IMR-90 (cell line): ENCODE data around the gene SMOC1. TPM values are rescaled to one million over a fixed set of nuclear protein-coding genes. Genes with fewer than 3 reads are reported as not detected.

Source experiments
- ATAC-seq: fragments of 200-7000 bp; cut with Tn5 transposase; 2 replicates; pipeline ENCODE4 v1.9.1; 2020; ENCODE audit warnings: low read depth, mild to moderate bottlenecking, moderate library complexity
- BruUV-seq: library from RNA; stranded (reverse); fragments of 400-500 nt; replicated peaks from 2 replicates; lab custom pipeline; 2021; lab: Mats Ljungman, UMichigan
- CTCF ChIA-PET: fragments of 300-600 bp; formaldehyde crosslinking; extraction: SDS; loops from one replicate; lab custom pipeline; 2021; ENCODE audit warnings: antibody characterized with exemption; lab: Yijun Ruan, JAX
- POLR2A ChIA-PET: fragments of 300-600 bp; sonication (Branson Sonifier 250); formaldehyde crosslinking; loops from one replicate; lab custom pipeline; 2022; ENCODE audit warnings: antibody characterized with exemption; ENCODE audit not compliant: unreplicated experiment; lab: Charles Lee
- DNase-seq: peaks from one replicate; pipeline ENCODE4 v3.0.0; 2013
- H2AFZ ChIP-seq: replicated peaks from 2 replicates; pipeline ENCODE3; 2013; ENCODE audit warnings: low read length, mild to moderate bottlenecking; ENCODE audit not compliant: poor library complexity
- H2AK5ac ChIP-seq: 2 replicates; pipeline ENCODE4 v1.6.1; 2013; ENCODE audit warnings: low read depth, low read length, inconsistent platforms
- H2AK9ac ChIP-seq: replicated peaks from 2 replicates; pipeline ENCODE3; 2013; ENCODE audit warnings: mild to moderate bottlenecking, low read depth, low read length, moderate library complexity; ENCODE audit not compliant: poor library complexity
- H2BK120ac ChIP-seq: 2 replicates; pipeline ENCODE4 v1.6.1; 2013; ENCODE audit warnings: low read depth, low read length, inconsistent platforms
- H2BK15ac ChIP-seq: 3 replicates; pipeline ENCODE4 v1.6.1; 2013; ENCODE audit warnings: low read depth, low read length, inconsistent platforms
- H2BK20ac ChIP-seq: 2 replicates; pipeline ENCODE4 v1.6.1; 2013; ENCODE audit warnings: low read depth, mild to moderate bottlenecking, inconsistent platforms, low read length, moderate library complexity
- H2BK5ac ChIP-seq: 2 replicates; pipeline ENCODE4 v1.6.1; 2013; ENCODE audit warnings: mild to moderate bottlenecking, low read depth, low read length, inconsistent platforms; ENCODE audit not compliant: poor library complexity, severe bottlenecking
- H3K14ac ChIP-seq: replicated peaks from 2 replicates; pipeline ENCODE4 v1.6.1; 2013; ENCODE audit warnings: low read depth, low read length, inconsistent platforms
- H3K18ac ChIP-seq: 2 replicates; pipeline ENCODE4 v1.6.1; 2013; ENCODE audit warnings: low read depth, low read length, control low read depth
- H3K23ac ChIP-seq: 2 replicates; pipeline ENCODE4 v1.6.1; 2013; ENCODE audit warnings: low read depth, low read length, inconsistent platforms
- H3K27ac ChIP-seq: 2 replicates; pipeline ENCODE4 v1.5.1; 2013; ENCODE audit warnings: mild to moderate bottlenecking, control low read depth, low read length; ENCODE audit not compliant: insufficient read depth
- H3K27me3 ChIP-seq: 2 replicates; pipeline ENCODE4 v1.6.1; 2013; ENCODE audit warnings: low read length; ENCODE audit not compliant: control insufficient read depth, insufficient read depth
- H3K36me3 ChIP-seq: 2 replicates; pipeline ENCODE4 v1.6.1; 2013; ENCODE audit warnings: low read length, mixed read lengths; ENCODE audit not compliant: control insufficient read depth, insufficient read depth
- H3K4ac ChIP-seq: 2 replicates; pipeline ENCODE4 v1.6.1; 2013; ENCODE audit warnings: low read depth, low read length, inconsistent platforms
- H3K4me1 ChIP-seq: 2 replicates; pipeline ENCODE4 v1.6.1; 2013; ENCODE audit warnings: low read length, mixed read lengths; ENCODE audit not compliant: control insufficient read depth, insufficient read depth
- H3K4me2 ChIP-seq: 2 replicates; pipeline ENCODE4 v1.6.1; 2013; ENCODE audit warnings: low read depth, mild to moderate bottlenecking, control low read depth, low read length, moderate library complexity
- H3K4me3 ChIP-seq: 2 replicates; pipeline ENCODE4 v1.5.1; 2013; ENCODE audit warnings: low read depth, mild to moderate bottlenecking, control low read depth, low read length, moderate library complexity; ENCODE audit not compliant: insufficient read depth
- H3K56ac ChIP-seq: 2 replicates; pipeline ENCODE4 v1.6.1; 2013; ENCODE audit warnings: low read length, inconsistent platforms; ENCODE audit not compliant: insufficient read depth; ENCODE audit errors: extremely low read depth
- H3K79me1 ChIP-seq, 2 experiments: 2 replicates each; pipeline ENCODE4 v1.6.1; 2013; ENCODE audit warnings: low read length in 2 of 2, inconsistent platforms in 1 of 2, low read depth in 1 of 2
- H3K9ac ChIP-seq: 2 replicates; pipeline ENCODE4 v1.6.1; 2013; ENCODE audit warnings: low read depth, low read length, control low read depth
- H3K9me1 ChIP-seq: 2 replicates; pipeline ENCODE4 v1.6.1; 2013; ENCODE audit warnings: low read length, inconsistent platforms; ENCODE audit not compliant: insufficient read depth
- H3K9me3 ChIP-seq: 2 replicates; pipeline ENCODE4 v1.6.1; 2013; ENCODE audit warnings: low read length; ENCODE audit not compliant: control insufficient read depth, insufficient read depth
- H4K20me1 ChIP-seq: 2 replicates; pipeline ENCODE4 v1.6.1; 2013; ENCODE audit warnings: low read length, inconsistent platforms; ENCODE audit not compliant: insufficient read depth
- H4K5ac ChIP-seq: 2 replicates; pipeline ENCODE4 v1.6.1; 2013; ENCODE audit warnings: mild to moderate bottlenecking, low read depth, low read length, control low read depth
- H4K8ac ChIP-seq, 2 experiments: 2 replicates each; pipeline ENCODE4 v1.6.1; 2013; ENCODE audit warnings: low read depth in 2 of 2, low read length in 2 of 2, control low read depth in 1 of 2, inconsistent platforms in 1 of 2
- H4K91ac ChIP-seq: 2 replicates; pipeline ENCODE4 v1.6.1; 2013; ENCODE audit warnings: low read depth, low read length, inconsistent platforms; ENCODE audit not compliant: insufficient read depth
- BHLHE40 ChIP-seq: fragments of 150-350 bp; IDR thresholded peaks from 2 replicates; pipeline ENCODE4 v1.6.1; 2016; ENCODE audit warnings: mild to moderate bottlenecking, low read depth, low read length
- CEBPB ChIP-seq: IDR thresholded peaks from 2 replicates; pipeline ENCODE4 v1.6.1; 2012; ENCODE audit warnings: low read depth, low read length, improper control_type of control experiment
- CHD1 ChIP-seq: IDR thresholded peaks from 2 replicates; pipeline ENCODE4 v1.6.1; 2012; ENCODE audit warnings: low read depth, low read length, improper control_type of control experiment
- FOS ChIP-seq: fragments of 150-350 bp; IDR thresholded peaks from 2 replicates; pipeline ENCODE4 v1.6.1; 2016; ENCODE audit warnings: low read depth, low read length
- MAFK ChIP-seq: IDR thresholded peaks from 2 replicates; pipeline ENCODE4 v1.6.1; 2012; ENCODE audit warnings: low read depth, low read length, improper control_type of control experiment
- MAZ ChIP-seq: IDR thresholded peaks from 2 replicates; pipeline ENCODE4 v1.6.1; 2012; ENCODE audit warnings: low read depth, mild to moderate bottlenecking, low read length, improper control_type of control experiment, moderate library complexity, borderline replicate concordance
- MXI1 ChIP-seq: IDR thresholded peaks from 2 replicates; pipeline ENCODE4 v1.6.1; 2012; ENCODE audit warnings: low read depth, mild to moderate bottlenecking, low read length, moderate library complexity, borderline replicate concordance
- POLR2A ChIP-seq: IDR thresholded peaks from 2 replicates; pipeline ENCODE4 v1.6.1; 2012; ENCODE audit warnings: mild to moderate bottlenecking, low read depth, low read length
- RAD21 ChIP-seq: IDR thresholded peaks from 2 replicates; pipeline ENCODE4 v1.6.1; 2012; ENCODE audit warnings: low read length, improper control_type of control experiment
- RFX5 ChIP-seq: IDR thresholded peaks from 2 replicates; pipeline ENCODE4 v1.8.0; 2012; ENCODE audit warnings: low read depth, mild to moderate bottlenecking, low read length, moderate library complexity
- WGBS, 2 experiments: methylation state at CpG; one replicate each; pipeline versions ENCODE4 v1.1.5 to v1.1.7; 2013; ENCODE audit warnings: missing lambda C conversion rate in 2 of 2; ENCODE audit not compliant: insufficient read length in 1 of 2; ENCODE audit errors: extremely low coverage in 2 of 2; 5-methylcytosine and 5-hydroxymethylcytosine counted together
- dilution Hi-C: fragments of 300-500 bp; cut with HindIII; formaldehyde crosslinking; loops from one replicate; pipeline ENCODE4 v1.14.3; 2018; ENCODE audit warnings: low sequenced_read_pairs; ENCODE audit not compliant: unreplicated experiment
- in situ Hi-C: fragments of 300-500 bp; cut with MboI; formaldehyde crosslinking; loops from 3 replicates; pipeline ENCODE4 v1.14.3; 2019; ENCODE audit warnings: low sequenced_read_pairs, inconsistent platforms, mixed read lengths
- intact Hi-C: fragments of 100-400 bp; cut with micrococcal nuclease; formaldehyde crosslinking; loops from 2 replicates; pipeline ENCODE4 v1.10.0; 2022
- polyA plus RNA-seq, 3 experiments: library from polyadenylated mRNA; depleted of rRNA; stranded (reverse); fragments of >200 nt; gene quantifications; 2 replicates each; pipeline ENCODE4 v1.2.3, GENCODE V29; 2012; ENCODE audit warnings: low replicate concordance in 1 of 3
- total RNA-seq: library from RNA; depleted of rRNA; stranded (reverse); fragments of >200 nt; gene quantifications from 2 replicates; pipeline ENCODE4 v1.2.3, GENCODE V29; 2012
- TF ChIP-seq, protein P1 (sequence below): fragments of 150-350 bp; IDR thresholded peaks from 2 replicates; pipeline ENCODE4 v1.6.1; 2016; ENCODE audit warnings: low read depth, mild to moderate bottlenecking, low read length, moderate library complexity, borderline replicate concordance
- TF ChIP-seq, protein P2 (sequence below): fragments of 150-350 bp; IDR thresholded peaks from 2 replicates; pipeline ENCODE4 v1.6.1; 2017; ENCODE audit warnings: mild to moderate bottlenecking, antibody characterized with exemption, low read length, low read depth
- TF ChIP-seq, protein P3 (sequence below): conservative IDR thresholded peaks from 2 replicates; pipeline ENCODE4 v1.5.1; 2012; ENCODE audit warnings: mild to moderate bottlenecking, low read depth, low read length, improper control_type of control experiment

SMOC1 gene
- total and polyA plus RNA-seq, 2 of the 4 experiments (the other 2 are of a cell fraction) = 0.90 to 4.1 TPM

DNA sequence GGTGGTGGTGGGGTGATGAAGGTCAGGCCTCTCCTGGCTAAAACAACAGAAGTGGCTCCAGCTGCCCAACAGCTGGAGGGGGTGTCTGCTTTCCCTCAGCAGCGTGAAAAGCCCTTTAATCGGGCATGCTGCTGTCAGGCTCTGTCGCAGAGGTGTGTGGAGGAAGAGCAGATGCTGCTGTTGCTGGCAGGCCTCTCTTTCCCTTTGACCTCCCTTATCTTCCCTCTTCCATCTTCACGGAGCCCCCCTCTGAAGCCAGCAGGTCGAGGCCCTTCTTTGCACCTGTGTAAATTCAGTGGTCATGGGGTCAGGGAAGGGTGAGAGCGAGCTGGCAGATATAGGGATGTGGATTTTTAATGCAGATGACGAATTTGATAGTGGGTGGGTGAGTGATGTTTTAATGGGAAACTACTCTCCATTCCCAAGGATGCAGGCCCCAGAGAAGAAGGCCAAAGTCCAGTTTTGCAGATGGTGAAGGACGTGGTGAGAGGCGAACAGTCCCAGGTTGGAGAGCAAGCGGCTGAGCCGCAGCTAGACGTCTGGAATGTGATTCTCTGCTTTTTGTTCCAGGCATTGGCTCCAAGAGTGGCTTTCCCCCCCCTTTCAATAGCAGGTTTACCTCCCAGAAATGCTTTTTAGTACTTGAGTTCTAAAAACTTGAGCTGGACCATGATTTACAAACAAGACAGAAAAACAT, 64.0 kb downstream of the SMOC1 start:
- in situ Hi-C loops = no loop called here
- no peak overlapping the region for H3K9ac ChIP-seq
- no peak overlapping the region for H2AK5ac ChIP-seq
- CTCF ChIA-PET = interaction anchor here (0.7 kb wide), 1 partner anchor 70 kb away, joined by 4 read pairs; no protein-coding TSS in a partner anchor
- H3K27ac ChIP-seq = no peak overlapping the region
- no peak overlapping the region for H3K4me3 ChIP-seq
- no peak overlapping the region for H2BK120ac ChIP-seq
- no peak overlapping the region for H4K91ac ChIP-seq
- H3K4ac ChIP-seq = no peak overlapping the region
- no peak overlapping the region for H3K56ac ChIP-seq
- no peak overlapping the region for H3K14ac ChIP-seq
- no peaks in the 10 kb centered on the region for H3K9me1 ChIP-seq
- no peak for TF ChIP-seq BHLHE40
- TF ChIP-seq, protein P1, sequence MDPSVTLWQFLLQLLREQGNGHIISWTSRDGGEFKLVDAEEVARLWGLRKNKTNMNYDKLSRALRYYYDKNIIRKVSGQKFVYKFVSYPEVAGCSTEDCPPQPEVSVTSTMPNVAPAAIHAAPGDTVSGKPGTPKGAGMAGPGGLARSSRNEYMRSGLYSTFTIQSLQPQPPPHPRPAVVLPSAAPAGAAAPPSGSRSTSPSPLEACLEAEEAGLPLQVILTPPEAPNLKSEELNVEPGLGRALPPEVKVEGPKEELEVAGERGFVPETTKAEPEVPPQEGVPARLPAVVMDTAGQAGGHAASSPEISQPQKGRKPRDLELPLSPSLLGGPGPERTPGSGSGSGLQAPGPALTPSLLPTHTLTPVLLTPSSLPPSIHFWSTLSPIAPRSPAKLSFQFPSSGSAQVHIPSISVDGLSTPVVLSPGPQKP = no peak
- no peak for TF ChIP-seq MAZ
- TF ChIP-seq POLR2A = no peak
- TF ChIP-seq, protein P2, sequence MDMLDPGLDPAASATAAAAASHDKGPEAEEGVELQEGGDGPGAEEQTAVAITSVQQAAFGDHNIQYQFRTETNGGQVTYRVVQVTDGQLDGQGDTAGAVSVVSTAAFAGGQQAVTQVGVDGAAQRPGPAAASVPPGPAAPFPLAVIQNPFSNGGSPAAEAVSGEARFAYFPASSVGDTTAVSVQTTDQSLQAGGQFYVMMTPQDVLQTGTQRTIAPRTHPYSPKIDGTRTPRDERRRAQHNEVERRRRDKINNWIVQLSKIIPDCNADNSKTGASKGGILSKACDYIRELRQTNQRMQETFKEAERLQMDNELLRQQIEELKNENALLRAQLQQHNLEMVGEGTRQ = no peak
- TF ChIP-seq RFX5 = no peak
- no peak for TF ChIP-seq FOS
- no peak for TF ChIP-seq CEBPB
- TF ChIP-seq MXI1 = no peak
- no peak for TF ChIP-seq CHD1
- TF ChIP-seq MAFK = no peak
- TF ChIP-seq, protein P3, sequence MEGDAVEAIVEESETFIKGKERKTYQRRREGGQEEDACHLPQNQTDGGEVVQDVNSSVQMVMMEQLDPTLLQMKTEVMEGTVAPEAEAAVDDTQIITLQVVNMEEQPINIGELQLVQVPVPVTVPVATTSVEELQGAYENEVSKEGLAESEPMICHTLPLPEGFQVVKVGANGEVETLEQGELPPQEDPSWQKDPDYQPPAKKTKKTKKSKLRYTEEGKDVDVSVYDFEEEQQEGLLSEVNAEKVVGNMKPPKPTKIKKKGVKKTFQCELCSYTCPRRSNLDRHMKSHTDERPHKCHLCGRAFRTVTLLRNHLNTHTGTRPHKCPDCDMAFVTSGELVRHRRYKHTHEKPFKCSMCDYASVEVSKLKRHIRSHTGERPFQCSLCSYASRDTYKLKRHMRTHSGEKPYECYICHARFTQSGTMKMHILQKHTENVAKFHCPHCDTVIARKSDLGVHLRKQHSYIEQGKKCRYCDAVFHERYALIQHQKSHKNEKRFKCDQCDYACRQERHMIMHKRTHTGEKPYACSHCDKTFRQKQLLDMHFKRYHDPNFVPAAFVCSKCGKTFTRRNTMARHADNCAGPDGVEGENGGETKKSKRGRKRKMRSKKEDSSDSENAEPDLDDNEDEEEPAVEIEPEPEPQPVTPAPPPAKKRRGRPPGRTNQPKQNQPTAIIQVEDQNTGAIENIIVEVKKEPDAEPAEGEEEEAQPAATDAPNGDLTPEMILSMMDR = no peak
- no peak for TF ChIP-seq RAD21
- H3K4me1 ChIP-seq = no peaks in the 10 kb centered on the region
- no peak overlapping the region for H4K5ac ChIP-seq
- POLR2A ChIA-PET = no interaction called here
- H3K36me3 ChIP-seq = no peaks in the 10 kb centered on the region
- no peak overlapping the region for H3K23ac ChIP-seq
- no peak overlapping the region for H2BK5ac ChIP-seq
- H2AFZ ChIP-seq = no peak overlapping the region
- 0 out of 4 replicates have a peak, but pooled peaks cover 0 to 5% of the 10 kb centered on the region in 2 experiments for H3K79me1 ChIP-seq
- intact Hi-C loops = no loop called here
- H4K20me1 ChIP-seq = no peaks in the 10 kb centered on the region; the same call in 1 of the 2 replicates
- no peak overlapping the region for H3K18ac ChIP-seq
- no peak overlapping the region for H3K4me2 ChIP-seq
- H2BK20ac ChIP-seq = no peak overlapping the region
- H4K8ac ChIP-seq = no peak overlapping the region
- H2BK15ac ChIP-seq = no peak overlapping the region
- no peaks in the 10 kb centered on the region; the same call in 1 of the 2 replicates for H3K27me3 ChIP-seq
- no peak overlapping the region for H2AK9ac ChIP-seq
- no CpG with 5 or more reads among the region's 12 CpGs for WGBS, 2 experiments
- dilution Hi-C loops = no loop called here
- no TSS peak for BruUV-seq
- peaks cover 2% of the 10 kb centered on the region for H3K9me3 ChIP-seq
- no peak for ATAC-seq
- peak; percentile 20 for DNase-seq
